Measurements from ENCODE around the gene THBD.

- TF ChIP-seq CTCF (IDR thresholded peaks at IDR 0.05; ENCODE audit: low read length): no peak
- no peak for TF ChIP-seq EZH2phosphoT487 (IDR thresholded peaks at IDR 0.05; ENCODE audit: low read length)
These were observed 46.0 kb upstream of the THBD start for GRCh38 chr20:23095499-23095898.
